Gastrocnemius medialis (tissue), 4 donors: ENCODE results near the gene RETN. TPM values are rescaled to one million over a fixed set of nuclear protein-coding genes. Genes with fewer than 3 reads are reported as not detected.

Source experiments
- ATAC-seq, 2 donors: fragments of 150-250 bp; one replicate each; pipeline ENCODE4 v1.9.1; 2016
- DNase-seq, 2 donors: peaks; one replicate each; pipeline ENCODE4 v3.0.0-alpha.2; 2019
- H3K27ac ChIP-seq, 4 donors: fragments of 200-600 bp; sonication (generic); 1 replicate in 1 of 4; 2 replicates in 3 of 4; pipeline ENCODE4 v1.5.1; 2016 to 2018; ENCODE audit warnings: mild to moderate bottlenecking in 2 of 4, moderate library complexity in 1 of 4
- H3K27me3 ChIP-seq, 3 donors: fragments of 200-600 bp; sonication (generic) in 2 of 3; 1 replicate in 1 of 3; 2 replicates in 2 of 3; pipeline versions ENCODE4 v1.5.1 to v1.6.0; 2016 to 2019; ENCODE audit warnings: mild to moderate bottlenecking in 1 of 3, moderate library complexity in 1 of 3
- H3K36me3 ChIP-seq, 2 donors: fragments of 200-600 bp; sonication (generic) in 1 of 2; one replicate each; pipeline ENCODE4 v1.5.1; 2017 to 2018
- H3K4me1 ChIP-seq, 2 donors: fragments of 200-600 bp; sonication (generic) in 1 of 2; one replicate each; pipeline ENCODE4 v1.5.1; 2016 to 2017; ENCODE audit warnings: mild to moderate bottlenecking in 2 of 2
- H3K4me3 ChIP-seq, 4 donors: fragments of 200-600 bp; sonication (generic) in 3 of 4; 1 replicate in 1 of 4; 2 replicates in 3 of 4; pipeline ENCODE4 v1.5.1; 2016 to 2019; ENCODE audit warnings: mild to moderate bottlenecking in 2 of 4
- H3K9me3 ChIP-seq, 3 donors: fragments of 200-600 bp; sonication (generic) in 2 of 3; 1 replicate in 1 of 3; 2 replicates in 2 of 3; pipeline ENCODE4 v1.5.1; 2016 to 2019
- CTCF ChIP-seq, 5 experiments: fragments of 450-650 bp in 3 of 5; fragments of 200-600 bp in 2 of 5; sonication (generic) in 2 of 5; IDR thresholded peaks in 4 of 5; conservative IDR thresholded peaks in 1 of 5; 1 replicate in 4 of 5; 2 replicates in 1 of 5; pipeline ENCODE4 v1.5.1; 2016 to 2019; ENCODE audit warnings: antibody characterized with exemption in 5 of 5, mild to moderate bottlenecking in 3 of 5, moderate library complexity in 3 of 5
- POLR2A ChIP-seq, 2 donors: fragments of 450-650 bp; IDR thresholded peaks; one replicate each; pipeline ENCODE4 v1.6.1; 2017; ENCODE audit warnings: antibody characterized with exemption in 2 of 2, mild to moderate bottlenecking in 2 of 2, moderate library complexity in 2 of 2
- in situ Hi-C, 4 donors: fragments of 200-750 bp; cut with MboI; loops; one replicate each; pipeline versions ENCODE4 v1.15.0 to v1.8.0; 2017; ENCODE audit warnings: low sequenced_read_pairs in 4 of 4
- intact Hi-C: fragments of 100-400 bp; cut with DNase I; formaldehyde crosslinking; loops from one replicate; pipeline ENCODE4 v1.15.1; 2023; ENCODE audit warnings: low total_unique reads
- total RNA-seq, 4 donors: library from RNA; depleted of rRNA; stranded (reverse); fragments of >200 nt; gene quantifications; one replicate each; pipeline versions ENCODE4 v1.1.0 to v1.2.3, GENCODE V29; 2016

RETN gene
- total RNA-seq, 4 donors from 2014 or later = 1.2 TPM; not detected in 3

GRCh38 chr19:7685546-7686445 is 16.9 kb downstream of the RETN start:
- H3K27me3 ChIP-seq = peaks cover 3 to 16% (median 8%) of the 10 kb centered on the region in 3 donors
- TF ChIP-seq POLR2A (IDR thresholded peaks at IDR 0.05) = no peak
- no peak for TF ChIP-seq CTCF (IDR thresholded peaks at IDR 0.05 in 4 of 5, conservative IDR thresholded peaks at IDR 0.05 in 1 of 5)
- no peak overlapping the region for H3K27ac ChIP-seq
- H3K36me3 ChIP-seq = peaks cover 0 to 22% of the 10 kb centered on the region in 2 donors
- no peak overlapping the region for H3K4me3 ChIP-seq
- ATAC-seq (no peak), DNase-seq (no peak)
- peaks cover 4 to 9% of the 10 kb centered on the region in 2 donors for H3K4me1 ChIP-seq
- H3K9me3 ChIP-seq = no peaks in the 10 kb centered on the region
- in situ Hi-C loops (no loop called here), intact Hi-C loops (loop anchor here (10.0 kb wide), 1 partner anchor 331 kb away; no protein-coding TSS in a partner anchor)

GRCh38 chr19:7687177-7687576 is 18.3 kb downstream of the RETN start:
- H3K27ac ChIP-seq = no peak overlapping the region
- DNase-seq = no peak
- H3K9me3 ChIP-seq = no peaks in the 10 kb centered on the region
- ATAC-seq = no peak
- no peak overlapping the region for H3K4me3 ChIP-seq
- H3K4me1 ChIP-seq = no peaks in the 10 kb centered on the region
- in situ Hi-C loops (no loop called here), intact Hi-C loops (loop anchor here (10.0 kb wide), 1 partner anchor 332 kb away; no protein-coding TSS in a partner anchor)
- TF ChIP-seq POLR2A (IDR thresholded peaks at IDR 0.05) = no peak
- TF ChIP-seq CTCF (IDR thresholded peaks at IDR 0.05 in 4 of 5, conservative IDR thresholded peaks at IDR 0.05 in 1 of 5) = no peak
- peaks cover 3 to 16% (median 12%) of the 10 kb centered on the region in 3 donors for H3K27me3 ChIP-seq
- H3K36me3 ChIP-seq = peaks cover 0 to 22% of the 10 kb centered on the region in 2 donors

- TF ChIP-seq CTCF (IDR thresholded peaks at IDR 0.05 in 4 of 5, conservative IDR thresholded peaks at IDR 0.05 in 1 of 5) (no peak), POLR2A (IDR thresholded peaks at IDR 0.05) (no peak)
- Histone ChIP-seq H3K4me1 (no peaks in the 10 kb centered on the region), H3K27ac (no peak overlapping the region), H3K4me3 (no peak overlapping the region), H3K36me3 (peaks cover 0 to 4% of the 10 kb centered on the region in 2 donors), H3K27me3 (peaks cover 3 to 16% (median 12%) of the 10 kb centered on the region in 3 donors), H3K9me3 (no peaks in the 10 kb centered on the region)
- in situ Hi-C loops (no loop called here), intact Hi-C loops (loop anchor here (10.0 kb wide), 1 partner anchor 334 kb away; no protein-coding TSS in a partner anchor)
- ATAC-seq (no peak), DNase-seq (no peak)
These were observed 20.3 kb downstream of the RETN start for GRCh38 chr19:7689165-7689564.

GRCh38 chr19:7690779-7691258 is 22.0 kb downstream of the RETN start:
- no peaks in the 10 kb centered on the region for H3K9me3 ChIP-seq
- no peaks in the 10 kb centered on the region for H3K36me3 ChIP-seq
- TF ChIP-seq CTCF (IDR thresholded peaks at IDR 0.05 in 4 of 5, conservative IDR thresholded peaks at IDR 0.05 in 1 of 5) (no peak), POLR2A (IDR thresholded peaks at IDR 0.05) (no peak)
- no peak for ATAC-seq
- intact Hi-C loops (no loop called here), in situ Hi-C loops (no loop called here)
- no peak overlapping the region for H3K27ac ChIP-seq
- no peaks in the 10 kb centered on the region for H3K4me1 ChIP-seq
- no peak for DNase-seq
- no peak overlapping the region for H3K4me3 ChIP-seq
- H3K27me3 ChIP-seq = peaks cover 3 to 16% (median 16%) of the 10 kb centered on the region in 3 donors
